HG02884 (cell line): ENCODE data around the gene PCDH15.

ENCODE experiments used
- ATAC-seq: cut with Tn5 transposase; IDR thresholded peaks from one replicate; pipeline ENCODE4 v1.9.1; 2021; ENCODE audit warnings: mild to moderate bottlenecking, moderate library complexity; ENCODE audit not compliant: unreplicated experiment

The PCDH15 gene

GRCh38 chr10:54800741-54801421 is at the start of gene PCDH15:
Gene PCDH15 (minus strand): TSS chr10:54801231. CDS start chr10:54664262, 136,969 bp downstream.
- ATAC-seq: no peak

- no peak for ATAC-seq
Observed at GRCh38 chr10:54843932-54844331, 42.9 kb upstream of the PCDH15 start.

- ATAC-seq: no peak
Observed at GRCh38 chr10:54843085-54843646, 42.1 kb upstream of the PCDH15 start.

GRCh38 chr10:54837479-54837878 is 36.4 kb upstream of the PCDH15 start:
- no peak for ATAC-seq

- ATAC-seq: no peak
Observed at GRCh38 chr10:54833029-54833428, 32.0 kb upstream of the PCDH15 start.

GRCh38 chr10:54826994-54827560 is 26.0 kb upstream of the PCDH15 start:
- ATAC-seq: no peak

GRCh38 chr10:54815583-54815982 is 14.6 kb upstream of the PCDH15 start:
- no peak for ATAC-seq

GRCh38 chr10:54808186-54808935 is 7.3 kb upstream of the PCDH15 start:
- ATAC-seq: no peak

GRCh38 chr10:54799506-54799905 is 1.5 kb downstream of the PCDH15 start:
- ATAC-seq: no peak

- ATAC-seq: no peak
Observed at GRCh38 chr10:54797636-54798321, 3.3 kb downstream of the PCDH15 start.

GRCh38 chr10:54796881-54797280 is 4.2 kb downstream of the PCDH15 start:
- ATAC-seq: no peak

- ATAC-seq: no peak
Observed at GRCh38 chr10:54776622-54777021, 24.4 kb downstream of the PCDH15 start.

GRCh38 chr10:54772468-54773122 is 28.4 kb downstream of the PCDH15 start:
- no peak for ATAC-seq

GRCh38 chr10:54769051-54769450 is 32.0 kb downstream of the PCDH15 start:
- no peak for ATAC-seq

- ATAC-seq: no peak
Observed at GRCh38 chr10:54758791-54759190, 42.2 kb downstream of the PCDH15 start.

- no peak for ATAC-seq
Observed at GRCh38 chr10:54749623-54750022, 51.4 kb downstream of the PCDH15 start.

- no peak for ATAC-seq
Observed at GRCh38 chr10:54745436-54745835, 55.6 kb downstream of the PCDH15 start.

GRCh38 chr10:54742416-54742815 is 58.6 kb downstream of the PCDH15 start:
- no peak for ATAC-seq

GRCh38 chr10:54728511-54728910 is 72.5 kb downstream of the PCDH15 start:
- ATAC-seq: no peak

- ATAC-seq: no peak
Observed at GRCh38 chr10:54722075-54722474, 79.0 kb downstream of the PCDH15 start.

- ATAC-seq: no peak
Observed at GRCh38 chr10:54710918-54711317, 90.1 kb downstream of the PCDH15 start.
